GM12878 (cell line): ENCODE measurements around the gene GRK6. TPM values are rescaled to one million over a fixed set of nuclear protein-coding genes. Genes with fewer than 3 reads are reported as not detected.
A peak's percentile ranks its signal among the peaks of the same experiment; 100 is the strongest.

ENCODE experiments used
- CREB1 ChIP-seq: IDR thresholded peaks from 2 replicates; pipeline ENCODE4 v1.6.1; 2012; ENCODE audit warnings: low read depth, mild to moderate bottlenecking, inconsistent platforms
- CREM ChIP-seq: IDR thresholded peaks from 2 replicates; pipeline ENCODE4 v1.6.1; 2014; ENCODE audit warnings: antibody characterized with exemption, low read depth
- DPF2 ChIP-seq: fragments of 450-650 bp; IDR thresholded peaks from 2 replicates; pipeline ENCODE4 v1.6.1; 2017; ENCODE audit warnings: mild to moderate bottlenecking
- ESRRA ChIP-seq: IDR thresholded peaks from 2 replicates; pipeline ENCODE4 v1.6.1; 2012; ENCODE audit warnings: mild to moderate bottlenecking, low read length, improper control_type of control experiment
- HDGF ChIP-seq: fragments of 450-650 bp; IDR thresholded peaks from 2 replicates; pipeline ENCODE4 v1.6.1; 2016; ENCODE audit warnings: antibody characterized with exemption
- IRF4 ChIP-seq: IDR thresholded peaks from 2 replicates; pipeline ENCODE4 v1.6.1; 2011; ENCODE audit warnings: low read depth, low read length
- JUND ChIP-seq: IDR thresholded peaks from 2 replicates; pipeline ENCODE4 v1.6.1; 2012; ENCODE audit warnings: low read depth, mild to moderate bottlenecking, low read length, improper control_type of control experiment, moderate library complexity
- MLLT1 ChIP-seq: fragments of 450-650 bp; IDR thresholded peaks from 2 replicates; pipeline ENCODE4 v1.6.1; 2016; ENCODE audit warnings: mild to moderate bottlenecking
- MYC ChIP-seq: IDR thresholded peaks from 2 replicates; pipeline ENCODE4 v1.6.1; 2011; ENCODE audit warnings: mild to moderate bottlenecking, low read length, moderate library complexity, inconsistent platforms; ENCODE audit not compliant: insufficient read depth, insufficient replicate concordance, insufficient read length, severe bottlenecking
- PAX5 ChIP-seq: IDR thresholded peaks from 2 replicates; pipeline ENCODE4 v1.6.1; 2011; ENCODE audit warnings: low read depth, low read length, borderline replicate concordance
- PKNOX1 ChIP-seq: fragments of 450-650 bp; IDR thresholded peaks from 2 replicates; pipeline ENCODE4 v1.6.1; 2016; ENCODE audit warnings: mild to moderate bottlenecking
- RELA ChIP-seq: fragments of 450-650 bp; IDR thresholded peaks from 2 replicates; pipeline ENCODE4 v1.8.0; 2014; ENCODE audit warnings: borderline replicate concordance; ENCODE audit not compliant: partially characterized antibody
- TARDBP ChIP-seq: IDR thresholded peaks from 2 replicates; pipeline ENCODE4 v1.6.1; 2016; ENCODE audit warnings: borderline replicate concordance
- polyA plus RNA-seq, 11 experiments: library from polyadenylated mRNA; depleted of rRNA in 4 of 11; unstranded in 6 of 11; stranded (reverse) in 5 of 11; fragments of >200 nt; fragmentation: Nextera tagmentation in 4 of 11; fragmentation: Illumina TruSeq in 1 of 11; extraction: Ambion mirVana in 4 of 11; extraction: Trizol in 1 of 11; gene quantifications; 1 replicate in 1 of 11; 2 replicates in 10 of 11; pipeline versions ENCODE4 v1.2.1 to v1.2.3, GENCODE V29; 2011 to 2016; ENCODE audit warnings: inconsistent platforms in 2 of 11, missing spikeins in 2 of 11, low read depth in 1 of 11
- total RNA-seq, 4 experiments: library from RNA; depleted of rRNA in 3 of 4; stranded (reverse); fragments of >200 nt in 3 of 4; fragmentation: Illumina TruSeq in 1 of 4; extraction: Trizol in 1 of 4; gene quantifications; 2 replicates each; pipeline versions ENCODE4 v1.2.1 to v1.2.3, GENCODE V29; 2013 to 2021
- TF ChIP-seq, protein P1 (sequence below): fragments of 450-650 bp; IDR thresholded peaks from 2 replicates; pipeline ENCODE4 v1.6.1; 2016; ENCODE audit warnings: mild to moderate bottlenecking, moderate library complexity, borderline replicate concordance
- TF ChIP-seq, protein P2 (sequence below): fragments of 150-350 bp; IDR thresholded peaks from 2 replicates; pipeline ENCODE4 v1.6.1; 2016; ENCODE audit warnings: low read depth, low read length
- TF ChIP-seq, protein P3 (sequence below): IDR thresholded peaks from 2 replicates; pipeline ENCODE4 v1.6.1; 2011; ENCODE audit warnings: low read depth, mild to moderate bottlenecking, low read length, moderate library complexity, borderline replicate concordance; ENCODE audit errors: extremely low read depth
- TF ChIP-seq, protein P4 (sequence below): IDR thresholded peaks from 2 replicates; pipeline ENCODE4 v1.6.1; 2011; ENCODE audit warnings: mild to moderate bottlenecking, low read depth, low read length, moderate library complexity; ENCODE audit not compliant: insufficient replicate concordance

GRK6 gene
- total and polyA plus RNA-seq, 10 of the 15 experiments (the other 5 are each of a cell fraction or from before 2014, with no cell fraction given): 0.79 to 124 (median 41.6) TPM

GRCh38 chr5:177456976-177457851 is 30.7 kb downstream of the GRK6 start (continued):
- TF ChIP-seq PKNOX1: peak; percentile 94
- TF ChIP-seq, protein P1, sequence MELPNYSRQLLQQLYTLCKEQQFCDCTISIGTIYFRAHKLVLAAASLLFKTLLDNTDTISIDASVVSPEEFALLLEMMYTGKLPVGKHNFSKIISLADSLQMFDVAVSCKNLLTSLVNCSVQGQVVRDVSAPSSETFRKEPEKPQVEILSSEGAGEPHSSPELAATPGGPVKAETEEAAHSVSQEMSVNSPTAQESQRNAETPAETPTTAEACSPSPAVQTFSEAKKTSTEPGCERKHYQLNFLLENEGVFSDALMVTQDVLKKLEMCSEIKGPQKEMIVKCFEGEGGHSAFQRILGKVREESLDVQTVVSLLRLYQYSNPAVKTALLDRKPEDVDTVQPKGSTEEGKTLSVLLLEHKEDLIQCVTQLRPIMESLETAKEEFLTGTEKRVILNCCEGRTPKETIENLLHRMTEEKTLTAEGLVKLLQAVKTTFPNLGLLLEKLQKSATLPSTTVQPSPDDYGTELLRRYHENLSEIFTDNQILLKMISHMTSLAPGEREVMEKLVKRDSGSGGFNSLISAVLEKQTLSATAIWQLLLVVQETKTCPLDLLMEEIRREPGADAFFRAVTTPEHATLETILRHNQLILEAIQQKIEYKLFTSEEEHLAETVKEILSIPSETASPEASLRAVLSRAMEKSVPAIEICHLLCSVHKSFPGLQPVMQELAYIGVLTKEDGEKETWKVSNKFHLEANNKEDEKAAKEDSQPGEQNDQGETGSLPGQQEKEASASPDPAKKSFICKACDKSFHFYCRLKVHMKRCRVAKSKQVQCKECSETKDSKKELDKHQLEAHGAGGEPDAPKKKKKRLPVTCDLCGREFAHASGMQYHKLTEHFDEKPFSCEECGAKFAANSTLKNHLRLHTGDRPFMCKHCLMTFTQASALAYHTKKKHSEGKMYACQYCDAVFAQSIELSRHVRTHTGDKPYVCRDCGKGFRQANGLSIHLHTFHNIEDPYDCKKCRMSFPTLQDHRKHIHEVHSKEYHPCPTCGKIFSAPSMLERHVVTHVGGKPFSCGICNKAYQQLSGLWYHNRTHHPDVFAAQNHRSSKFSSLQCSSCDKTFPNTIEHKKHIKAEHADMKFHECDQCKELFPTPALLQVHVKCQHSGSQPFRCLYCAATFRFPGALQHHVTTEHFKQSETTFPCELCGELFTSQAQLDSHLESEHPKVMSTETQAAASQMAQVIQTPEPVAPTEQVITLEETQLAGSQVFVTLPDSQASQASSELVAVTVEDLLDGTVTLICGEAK: no peak
- TF ChIP-seq, protein P2, sequence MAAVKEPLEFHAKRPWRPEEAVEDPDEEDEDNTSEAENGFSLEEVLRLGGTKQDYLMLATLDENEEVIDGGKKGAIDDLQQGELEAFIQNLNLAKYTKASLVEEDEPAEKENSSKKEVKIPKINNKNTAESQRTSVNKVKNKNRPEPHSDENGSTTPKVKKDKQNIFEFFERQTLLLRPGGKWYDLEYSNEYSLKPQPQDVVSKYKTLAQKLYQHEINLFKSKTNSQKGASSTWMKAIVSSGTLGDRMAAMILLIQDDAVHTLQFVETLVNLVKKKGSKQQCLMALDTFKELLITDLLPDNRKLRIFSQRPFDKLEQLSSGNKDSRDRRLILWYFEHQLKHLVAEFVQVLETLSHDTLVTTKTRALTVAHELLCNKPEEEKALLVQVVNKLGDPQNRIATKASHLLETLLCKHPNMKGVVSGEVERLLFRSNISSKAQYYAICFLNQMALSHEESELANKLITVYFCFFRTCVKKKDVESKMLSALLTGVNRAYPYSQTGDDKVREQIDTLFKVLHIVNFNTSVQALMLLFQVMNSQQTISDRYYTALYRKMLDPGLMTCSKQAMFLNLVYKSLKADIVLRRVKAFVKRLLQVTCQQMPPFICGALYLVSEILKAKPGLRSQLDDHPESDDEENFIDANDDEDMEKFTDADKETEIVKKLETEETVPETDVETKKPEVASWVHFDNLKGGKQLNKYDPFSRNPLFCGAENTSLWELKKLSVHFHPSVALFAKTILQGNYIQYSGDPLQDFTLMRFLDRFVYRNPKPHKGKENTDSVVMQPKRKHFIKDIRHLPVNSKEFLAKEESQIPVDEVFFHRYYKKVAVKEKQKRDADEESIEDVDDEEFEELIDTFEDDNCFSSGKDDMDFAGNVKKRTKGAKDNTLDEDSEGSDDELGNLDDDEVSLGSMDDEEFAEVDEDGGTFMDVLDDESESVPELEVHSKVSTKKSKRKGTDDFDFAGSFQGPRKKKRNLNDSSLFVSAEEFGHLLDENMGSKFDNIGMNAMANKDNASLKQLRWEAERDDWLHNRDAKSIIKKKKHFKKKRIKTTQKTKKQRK: no peak
- TF ChIP-seq TARDBP: no peak
- TF ChIP-seq, protein P3, sequence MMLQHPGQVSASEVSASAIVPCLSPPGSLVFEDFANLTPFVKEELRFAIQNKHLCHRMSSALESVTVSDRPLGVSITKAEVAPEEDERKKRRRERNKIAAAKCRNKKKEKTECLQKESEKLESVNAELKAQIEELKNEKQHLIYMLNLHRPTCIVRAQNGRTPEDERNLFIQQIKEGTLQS: no peak
- no peak for TF ChIP-seq CREB1
- TF ChIP-seq MYC: no peak
- 0 out of 2 replicates have a peak, but pooled peaks have one; percentile 18 for TF ChIP-seq HDGF
- TF ChIP-seq, protein P4, sequence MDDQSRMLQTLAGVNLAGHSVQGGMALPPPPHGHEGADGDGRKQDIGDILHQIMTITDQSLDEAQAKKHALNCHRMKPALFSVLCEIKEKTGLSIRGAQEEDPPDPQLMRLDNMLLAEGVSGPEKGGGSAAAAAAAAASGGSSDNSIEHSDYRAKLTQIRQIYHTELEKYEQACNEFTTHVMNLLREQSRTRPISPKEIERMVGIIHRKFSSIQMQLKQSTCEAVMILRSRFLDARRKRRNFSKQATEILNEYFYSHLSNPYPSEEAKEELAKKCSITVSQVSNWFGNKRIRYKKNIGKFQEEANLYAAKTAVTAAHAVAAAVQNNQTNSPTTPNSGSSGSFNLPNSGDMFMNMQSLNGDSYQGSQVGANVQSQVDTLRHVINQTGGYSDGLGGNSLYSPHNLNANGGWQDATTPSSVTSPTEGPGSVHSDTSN: peak; percentile 82
- no peak for TF ChIP-seq RELA
- TF ChIP-seq IRF4: no peak
- TF ChIP-seq MLLT1: no peak
- TF ChIP-seq PAX5: no peak
- no peak for TF ChIP-seq ESRRA
- no peak for TF ChIP-seq DPF2
- peak; percentile 42; the same call in 1 of the 2 replicates for TF ChIP-seq CREM
- TF ChIP-seq JUND: no peak
